H1 (cell line): Measurements from ENCODE around the gene MCCC1. TPM values are rescaled to one million over a fixed set of nuclear protein-coding genes. Genes with fewer than 3 reads are reported as not detected.

Source experiments
- CTCF ChIA-PET: fragments of 300-600 bp; sonication (Branson Sonifier 250); formaldehyde crosslinking; loops from one replicate; lab custom pipeline; 2021; ENCODE audit not compliant: partially characterized antibody; lab: Charles Lee
- POLR2A ChIA-PET: fragments of 300-600 bp; sonication (Branson Sonifier 250); formaldehyde crosslinking; loops from one replicate; lab custom pipeline; 2021; ENCODE audit warnings: inconsistent platforms; ENCODE audit not compliant: partially characterized antibody; lab: Charles Lee
- DNase-seq, 2 experiments: peaks; one replicate each; pipeline versions ENCODE4 v3.0.0 to v3.0.0-alpha.2; 2010 to 2022; ENCODE audit warnings: low spot score in 2 of 2, low read depth in 1 of 2, mixed read lengths in 1 of 2
- FAIRE-seq: peaks from 2 replicates; lab custom pipeline; 2011; peaks lifted over from hg19 to GRCh38; lab: Jason Lieb, UNC
- H2AFZ ChIP-seq: 2 replicates; pipeline ENCODE4 v1.8.1; 2012; ENCODE audit warnings: low read length, inconsistent platforms
- H2AK5ac ChIP-seq: 2 replicates; pipeline ENCODE4 v1.6.1; 2013; ENCODE audit warnings: low read depth, low read length
- H2BK120ac ChIP-seq: replicated peaks from 2 replicates; pipeline ENCODE3; 2013; ENCODE audit warnings: low read depth, low read length, inconsistent platforms
- H2BK12ac ChIP-seq: 2 replicates; pipeline ENCODE4 v1.6.1; 2013; ENCODE audit warnings: low read depth, low read length
- H2BK15ac ChIP-seq: 2 replicates; pipeline ENCODE4 v1.6.1; 2013; ENCODE audit warnings: low read length
- H2BK20ac ChIP-seq: 2 replicates; pipeline ENCODE4 v1.6.1; 2013; ENCODE audit warnings: low read length
- H2BK5ac ChIP-seq: 2 replicates; pipeline ENCODE4 v1.6.1; 2013; ENCODE audit warnings: low read depth, low read length
- H3K14ac ChIP-seq: 2 replicates; pipeline ENCODE4 v1.6.1; 2013; ENCODE audit warnings: inconsistent platforms; ENCODE audit not compliant: insufficient read length
- H3K18ac ChIP-seq: 2 replicates; pipeline ENCODE4 v1.6.1; 2013; ENCODE audit warnings: low read length; ENCODE audit errors: extremely low read depth
- H3K23ac ChIP-seq: 2 replicates; pipeline ENCODE4 v1.6.1; 2013; ENCODE audit warnings: inconsistent platforms; ENCODE audit not compliant: insufficient read length
- H3K23me2 ChIP-seq: 2 replicates; pipeline ENCODE4 v1.6.1; 2013; ENCODE audit warnings: low read depth, low read length
- H3K27ac ChIP-seq: 2 replicates; pipeline ENCODE4 v1.6.1; 2011; ENCODE audit warnings: low read depth, low read length, inconsistent platforms
- H3K27me3 ChIP-seq, 4 experiments: replicated peaks in 1 of 4; 1 replicate in 1 of 4; 2 replicates in 3 of 4; pipeline versions ENCODE4 v1.6.1 to v1.8.1; 2011 to 2013; ENCODE audit warnings: low read length in 3 of 4, mild to moderate bottlenecking in 3 of 4, inconsistent platforms in 2 of 4, mixed read lengths in 2 of 4, moderate library complexity in 1 of 4; ENCODE audit not compliant: control insufficient read depth in 3 of 4, insufficient read depth in 3 of 4; ENCODE audit errors: extremely low read depth in 1 of 4
- H3K36me3 ChIP-seq, 4 experiments: 2 replicates each; pipeline versions ENCODE4 v1.6.1 to v1.8.1; 2011 to 2013; ENCODE audit warnings: mild to moderate bottlenecking in 4 of 4, low read length in 3 of 4, moderate library complexity in 2 of 4, control low read depth in 1 of 4, inconsistent platforms in 1 of 4; ENCODE audit not compliant: insufficient read depth in 4 of 4, control insufficient read depth in 2 of 4
- H3K4ac ChIP-seq: replicated peaks from 2 replicates; pipeline ENCODE3; 2013; ENCODE audit warnings: low read length, low read depth, mixed read lengths, inconsistent platforms; ENCODE audit not compliant: insufficient read length
- H3K4me1 ChIP-seq, 4 experiments: replicated peaks in 1 of 4; 1 replicate in 1 of 4; 2 replicates in 3 of 4; pipeline versions ENCODE4 v1.6.1 to v1.8.1; 2011 to 2013; ENCODE audit warnings: low read length in 3 of 4, inconsistent platforms in 2 of 4, mixed read lengths in 1 of 4; ENCODE audit not compliant: insufficient read depth in 4 of 4, control insufficient read depth in 3 of 4
- H3K4me2 ChIP-seq, 2 experiments: 2 replicates each; pipeline versions ENCODE4 v1.6.1 to v1.8.1; 2011 to 2013; ENCODE audit warnings: low read depth in 2 of 2, low read length in 2 of 2, control low read depth in 1 of 2, inconsistent platforms in 1 of 2, mild to moderate bottlenecking in 1 of 2; ENCODE audit not compliant: insufficient read depth in 1 of 2
- H3K4me3 ChIP-seq, 4 experiments: fragments of 200-600, 300-600 bp in 1 of 4; sonication (generic), shearing (Covaris generic), sonication (Bioruptor Twin) in 1 of 4; 2 replicates each; pipeline versions ENCODE4 v1.5.1 to v1.8.1; 2011 to 2016; ENCODE audit warnings: low read length in 4 of 4, low read depth in 3 of 4, control low read depth in 2 of 4, inconsistent platforms in 2 of 4, mild to moderate bottlenecking in 2 of 4, mixed read lengths in 1 of 4, moderate library complexity in 1 of 4; ENCODE audit not compliant: insufficient read depth in 2 of 4; ENCODE audit errors: extremely low read depth in 1 of 4
- H3K56ac ChIP-seq: replicated peaks from 2 replicates; pipeline ENCODE3; 2013; ENCODE audit warnings: low read depth, mild to moderate bottlenecking, mixed read lengths, low read length, inconsistent platforms; ENCODE audit not compliant: insufficient read length
- H3K79me1 ChIP-seq: 2 replicates; pipeline ENCODE4 v1.6.1; 2013; ENCODE audit warnings: low read depth, low read length, control low read depth
- H3K79me2 ChIP-seq, 2 experiments: 2 replicates each; pipeline versions ENCODE4 v1.6.1 to v1.8.1; 2012 to 2013; ENCODE audit warnings: low read length in 2 of 2, mild to moderate bottlenecking in 2 of 2, inconsistent platforms in 1 of 2; ENCODE audit not compliant: insufficient read depth in 2 of 2, control insufficient read depth in 1 of 2
- H3K9ac ChIP-seq, 4 experiments: replicated peaks in 1 of 4; 1 replicate in 1 of 4; 2 replicates in 3 of 4; pipeline versions ENCODE4 v1.6.1 to v1.8.1; 2011 to 2013; ENCODE audit warnings: low read depth in 3 of 4, low read length in 3 of 4, control low read depth in 2 of 4, mild to moderate bottlenecking in 2 of 4, moderate library complexity in 2 of 4, inconsistent platforms in 1 of 4; ENCODE audit errors: extremely low read depth in 1 of 4
- H3K9me3 ChIP-seq, 2 experiments: 2 replicates each; pipeline versions ENCODE4 v1.6.1 to v1.8.1; 2012 to 2013; ENCODE audit warnings: mild to moderate bottlenecking in 2 of 2, moderate library complexity in 2 of 2, control low read depth in 1 of 2, inconsistent platforms in 1 of 2, low read depth in 1 of 2, low read length in 1 of 2, mixed read lengths in 1 of 2; ENCODE audit not compliant: insufficient read depth in 2 of 2
- H4K20me1 ChIP-seq, 2 experiments: replicated peaks in 1 of 2; 2 replicates each; pipeline versions ENCODE3 to v1.8.1; 2011 to 2013; ENCODE audit warnings: inconsistent platforms in 2 of 2, low read length in 2 of 2, mild to moderate bottlenecking in 1 of 2; ENCODE audit not compliant: insufficient read depth in 2 of 2, control insufficient read depth in 1 of 2
- H4K5ac ChIP-seq: 2 replicates; pipeline ENCODE4 v1.6.1; 2013; ENCODE audit warnings: low read length, low read depth, mixed read lengths, inconsistent platforms; ENCODE audit not compliant: insufficient read length
- H4K8ac ChIP-seq: 2 replicates; pipeline ENCODE4 v1.8.0; 2013; ENCODE audit warnings: mild to moderate bottlenecking, moderate library complexity, low read length, inconsistent platforms; ENCODE audit not compliant: insufficient read depth; ENCODE audit errors: extremely low read depth
- H4K91ac ChIP-seq: replicated peaks from 2 replicates; pipeline ENCODE3; 2013; ENCODE audit warnings: low read length, mixed read lengths, inconsistent platforms; ENCODE audit not compliant: insufficient read length
- ASH2L ChIP-seq: fragments of 200-600, 300-600 bp; sonication (generic); IDR thresholded peaks from one replicate; pipeline ENCODE4 v1.7.1; 2017; ENCODE audit warnings: low read length
- EZH2 ChIP-seq: fragments of 200-600 bp; sonication (generic); IDR thresholded peaks from 2 replicates; pipeline ENCODE4 v1.7.1; 2012; ENCODE audit warnings: low read depth, mild to moderate bottlenecking, moderate library complexity, low read length, inconsistent platforms; ENCODE audit not compliant: severe bottlenecking
- GTF2F1 ChIP-seq: IDR thresholded peaks from 2 replicates; pipeline ENCODE4 v1.6.1; 2012; ENCODE audit warnings: low read depth, low read length, improper control_type of control experiment, borderline replicate concordance
- HDAC2 ChIP-seq, 2 experiments: fragments of 300-600 bp in 1 of 2; sonication (generic) in 1 of 2; IDR thresholded peaks; 2 replicates each; pipeline ENCODE4 v1.6.1; 2011 to 2012; ENCODE audit warnings: low read depth in 2 of 2, low read length in 2 of 2, mild to moderate bottlenecking in 2 of 2, moderate library complexity in 2 of 2, borderline replicate concordance in 1 of 2, inconsistent platforms in 1 of 2
- HDAC6 ChIP-seq: IDR thresholded peaks from one replicate; pipeline ENCODE4 v1.7.1; 2012; ENCODE audit warnings: low read depth, mild to moderate bottlenecking, inconsistent platforms, low read length, moderate library complexity
- RFX5 ChIP-seq: IDR thresholded peaks from 2 replicates; pipeline ENCODE4 v1.6.1; 2011; ENCODE audit warnings: low read depth, low read length, improper control_type of control experiment, borderline replicate concordance
- SIRT6 ChIP-seq: IDR thresholded peaks from one replicate; pipeline ENCODE4 v1.7.1; 2012; ENCODE audit warnings: low read length, inconsistent platforms
- SUZ12 ChIP-seq: fragments of 200-600 bp; sonication (generic); IDR thresholded peaks from 2 replicates; pipeline ENCODE4 v1.6.1; 2012; ENCODE audit warnings: mild to moderate bottlenecking, inconsistent platforms, low read length, moderate library complexity, mixed read lengths
- TEAD4 ChIP-seq: IDR thresholded peaks from 2 replicates; pipeline ENCODE4 v1.6.1; 2012; ENCODE audit warnings: low read depth, low read length, inconsistent platforms, mixed read lengths
- WGBS, 2 experiments: shearing (Covaris generic) in 1 of 2; methylation state at CpG; one replicate each; pipeline versions ENCODE4 v1.1.6 to v1.1.7; 2013 to 2015; ENCODE audit warnings: low lambda C conversion rate in 2 of 2, mixed read lengths in 2 of 2, inconsistent platforms in 1 of 2, low coverage in 1 of 2, missing lambda C conversion rate in 1 of 2; ENCODE audit not compliant: insufficient replicate concordance in 2 of 2, insufficient coverage in 1 of 2, insufficient read length in 1 of 2; ENCODE audit errors: extremely low coverage in 1 of 2, missing lambda C conversion rate in 1 of 2; 5-methylcytosine and 5-hydroxymethylcytosine counted together
- polyA plus RNA-seq, 7 experiments: library from polyadenylated mRNA; depleted of rRNA in 3 of 7; stranded (reverse) in 5 of 7; unstranded in 2 of 7; fragments of >200 nt in 5 of 7; fragments of 200-250 nt in 2 of 7; gene quantifications; 1 replicate in 5 of 7; 2 replicates in 1 of 7; 4 replicates in 1 of 7; pipeline versions ENCODE4 v1.2.1 to v1.2.3, GENCODE V29; 2011 to 2013; ENCODE audit warnings: missing spikeins in 2 of 7, mixed read lengths in 2 of 7
- total RNA-seq: library from RNA; stranded (reverse); fragmentation: NEBNext Ultra II Directional; extraction: Animal tissue kit (Norgen Biotek cat#: 25700); gene quantifications from 2 replicates; pipeline ENCODE4 v1.2.1, GENCODE V29; 2021

MCCC1 gene
- total and polyA plus RNA-seq, 2 of the 8 experiments (the other 6 are each of a cell fraction or from before 2014, with no cell fraction given), result 10.8 to 21.5 TPM

GRCh38 chr3:183094711-183095110, 4.6 kb downstream of the MCCC1 start:
- POLR2A ChIA-PET, result no interaction called here

More at GRCh38 chr3:183094711-183095110, 4.6 kb downstream of the MCCC1 start:
- Histone ChIP-seq H3K56ac (no peak overlapping the region), H2AFZ (no peak overlapping the region), H3K4me2 (no peak overlapping the region), H4K91ac (no peak overlapping the region), H2BK120ac (no peak overlapping the region), H2AK5ac (no peak overlapping the region), H3K18ac (no peak overlapping the region), H3K79me1 (peaks cover 3% of the 10 kb centered on the region; the same call in 1 of the 2 replicates), H3K27ac (no peak overlapping the region), H2BK12ac (no peak overlapping the region), H3K9ac (no peak overlapping the region), H3K9me3 (no peaks in the 10 kb centered on the region), H3K36me3 (peaks cover 2 to 19% (median 11%) of the 10 kb centered on the region in 4 experiments; a peak in 5 of 8 replicates), H4K5ac (no peak overlapping the region), H3K27me3 (no peaks in the 10 kb centered on the region), H4K8ac (no peak overlapping the region), H4K20me1 (peaks cover 0 to 2% of the 10 kb centered on the region in 2 experiments), H2BK5ac (no peak overlapping the region), H3K23ac (no peak overlapping the region), H2BK20ac (no peak overlapping the region), H3K4ac (no peak overlapping the region), H3K4me1 (no peaks in the 10 kb centered on the region; a peak in 2 of 7 replicates)
- CTCF ChIA-PET, result interaction anchor here (6.0 kb wide), 1 partner anchor 10 kb away, joined by 60 read pairs; no protein-coding TSS in a partner anchor
- FAIRE-seq (no peak), DNase-seq (no peak)
- WGBS, 2 experiments, result 91% methylated on average over 4 of the region's 4 CpGs; no CpG with 5 or more reads in 1 of the 2 experiments
- TF ChIP-seq HDAC6 (no peak), SIRT6 (no peak), HDAC2 (IDR thresholded peaks at IDR 0.05; ENCODE audit: borderline replicate concordance in 1 of 2, low read depth in 2 of 2, low read length in 2 of 2) (no peak), EZH2 (no peak), SUZ12 (no peak), TEAD4 (no peak), RFX5 (no peak), ASH2L (no peak), GTF2F1 (no peak)
- TF ChIP-seq, all 59 proteins: peak for 0
- no peak overlapping the region for H2BK15ac ChIP-seq
- peaks cover 9% of the 10 kb centered on the region; the same call in 1 of the 2 replicates for H3K23me2 ChIP-seq
- H3K79me2 ChIP-seq, result peaks cover 0 to 20% of the 10 kb centered on the region in 2 experiments; a peak in 2 of 4 replicates
- H3K4me3 ChIP-seq, result no peak overlapping the region
- no peak overlapping the region for H3K14ac ChIP-seq
